Stimulated activated naive CD8-positive, alpha-beta T cell treated with anti-CD3 and anti-CD28 coated beads, Interleukin-15, Interleukin-2, amounts not matched to agents 100 ng/mL and 50 ng/mL, for 24 hours (primary cell): ENCODE data around the gene KRT26.

Experiments
- H3K27ac Mint-ChIP-seq: one replicate; pipeline ENCODE4 v1.8.0; 2021; ENCODE audit warnings: mild to moderate bottlenecking, mixed read lengths
- H3K27me3 Mint-ChIP-seq: one replicate; pipeline ENCODE4 v1.8.0; 2021; ENCODE audit warnings: mixed read lengths
- H3K36me3 Mint-ChIP-seq: one replicate; pipeline ENCODE4 v1.8.0; 2021; ENCODE audit warnings: low read depth, mixed read lengths
- H3K4me1 Mint-ChIP-seq: one replicate; pipeline ENCODE4 v1.8.0; 2021; ENCODE audit warnings: low read depth, mixed read lengths
- H3K4me3 Mint-ChIP-seq: one replicate; pipeline ENCODE4 v1.8.0; 2021; ENCODE audit warnings: mild to moderate bottlenecking, mixed read lengths
- H3K9me3 Mint-ChIP-seq: one replicate; pipeline ENCODE4 v1.8.0; 2021; ENCODE audit warnings: mixed read lengths

The KRT26 gene

DNA sequence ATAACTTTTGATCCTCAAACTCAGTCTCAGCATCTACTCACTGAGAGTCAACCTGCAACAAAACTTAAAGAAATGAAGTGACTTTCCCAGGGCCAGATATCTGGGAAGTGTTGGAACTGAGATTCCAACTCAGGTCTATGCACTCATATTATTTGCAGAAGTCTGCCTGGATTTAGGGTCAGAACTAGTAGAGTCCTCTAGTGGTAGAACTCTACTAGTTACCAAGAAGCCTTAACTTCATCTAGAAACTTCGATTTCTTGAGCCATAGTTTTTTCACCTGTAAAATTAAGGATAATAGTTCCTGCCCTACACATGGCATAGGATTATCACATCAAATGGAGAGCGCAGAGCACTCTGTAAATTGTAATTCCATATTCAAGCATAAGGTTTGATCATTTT lies 45.1 kb downstream of the KRT26 start:
- no peak overlapping the region for H3K4me3 Mint-ChIP-seq
- no peaks in the 10 kb centered on the region for H3K36me3 Mint-ChIP-seq
- H3K9me3 Mint-ChIP-seq, result no peaks in the 10 kb centered on the region
- H3K4me1 Mint-ChIP-seq, result peaks cover 10% of the 10 kb centered on the region
- H3K27me3 Mint-ChIP-seq, result peaks cover 27% of the 10 kb centered on the region
- H3K27ac Mint-ChIP-seq, result no peak overlapping the region

GRCh38 chr17:40724656-40725055 lies 47.3 kb downstream of the KRT26 start:
- Mint-ChIP-seq H3K27me3 (peaks cover 15% of the 10 kb centered on the region), H3K4me3 (no peak overlapping the region)

GRCh38 chr17:40722241-40722640 lies 49.8 kb downstream of the KRT26 start:
- Mint-ChIP-seq H3K4me1 (peaks cover 3% of the 10 kb centered on the region), H3K4me3 (no peak overlapping the region), H3K27ac (no peak overlapping the region), H3K27me3 (peaks cover 20% of the 10 kb centered on the region), H3K36me3 (no peaks in the 10 kb centered on the region), H3K9me3 (no peaks in the 10 kb centered on the region)

More at GRCh38 chr17:40724656-40725055, 47.3 kb downstream of the KRT26 start:
- Mint-ChIP-seq H3K27ac (no peak overlapping the region), H3K36me3 (no peaks in the 10 kb centered on the region), H3K4me1 (peaks cover 10% of the 10 kb centered on the region), H3K9me3 (no peaks in the 10 kb centered on the region)

DNA sequence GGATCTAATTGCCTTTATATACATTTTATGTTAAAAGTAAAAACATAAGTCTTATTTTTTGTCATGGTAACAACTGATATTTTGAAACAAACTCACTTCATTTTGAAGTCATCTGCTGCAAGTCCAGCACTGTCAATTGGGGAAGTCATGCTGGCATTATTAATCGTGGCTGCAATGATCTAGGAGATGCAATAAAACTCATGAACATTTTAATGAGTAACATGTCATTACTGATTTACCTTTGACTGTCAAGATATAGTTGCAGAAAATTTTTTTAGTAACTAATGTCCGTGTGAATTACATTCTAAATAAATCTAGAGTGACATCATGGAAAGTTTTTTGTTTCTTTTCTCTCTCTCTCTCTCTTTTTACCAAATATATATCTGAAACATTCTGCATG lies 51.1 kb downstream of the KRT26 start:
- Mint-ChIP-seq H3K27ac (no peak overlapping the region), H3K4me3 (no peak overlapping the region), H3K27me3 (peaks cover 22% of the 10 kb centered on the region), H3K4me1 (no peaks in the 10 kb centered on the region), H3K9me3 (no peaks in the 10 kb centered on the region), H3K36me3 (no peaks in the 10 kb centered on the region)

DNA sequence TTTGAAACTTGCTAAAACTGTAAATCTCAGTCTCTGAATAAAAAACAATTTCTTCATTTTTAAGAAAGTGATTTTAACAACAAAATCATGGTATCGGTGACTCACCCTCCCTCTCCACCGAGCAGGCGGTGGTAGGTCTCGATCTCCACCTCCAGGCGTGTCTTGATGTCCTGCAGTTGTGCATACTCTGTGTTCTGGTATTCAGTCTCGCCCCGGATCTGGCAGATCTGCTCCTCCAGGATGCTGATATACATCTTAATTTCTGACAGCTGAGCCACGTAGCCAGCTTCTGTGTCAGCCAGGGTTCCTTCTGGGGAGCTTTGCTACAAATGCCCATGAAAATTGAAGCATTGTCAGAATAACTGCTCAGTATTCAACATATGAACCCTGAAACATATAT lies 53.1 kb downstream of the KRT26 start:
- Mint-ChIP-seq H3K9me3 (no peaks in the 10 kb centered on the region), H3K4me1 (no peaks in the 10 kb centered on the region), H3K4me3 (no peak overlapping the region), H3K27ac (no peak overlapping the region), H3K36me3 (no peaks in the 10 kb centered on the region), H3K27me3 (peaks cover 20% of the 10 kb centered on the region)

GRCh38 chr17:40717776-40718175 lies 54.2 kb downstream of the KRT26 start:
- no peaks in the 10 kb centered on the region for H3K9me3 Mint-ChIP-seq
- no peaks in the 10 kb centered on the region for H3K36me3 Mint-ChIP-seq
- H3K4me3 Mint-ChIP-seq, result no peak overlapping the region
- no peaks in the 10 kb centered on the region for H3K4me1 Mint-ChIP-seq
- H3K27me3 Mint-ChIP-seq, result peaks cover 15% of the 10 kb centered on the region
- H3K27ac Mint-ChIP-seq, result no peak overlapping the region
